ENCODE data around the gene FBXO4.

Gene FBXO4

GRCh38 chr5:41924872-41925554 is at the start of gene FBXO4:
TSS of gene FBXO4 (plus strand) at chr5:41925281. CDS start at chr5:41925310, 29 bp downstream.
- DNase-seq = peak; percentile 96

GRCh38 chr5:41876678-41877077 is 48.4 kb upstream of the FBXO4 start:
- DNase-seq = no peak

- DNase-seq = no peak
Observed at GRCh38 chr5:41877408-41877807, 47.7 kb upstream of the FBXO4 start.

GRCh38 chr5:41878173-41878572 is 46.9 kb upstream of the FBXO4 start:
- no peak for DNase-seq

- DNase-seq = no peak
Observed at GRCh38 chr5:41878643-41879478, 46.2 kb upstream of the FBXO4 start.

- no peak for DNase-seq
Observed at GRCh38 chr5:41882765-41883164, 42.3 kb upstream of the FBXO4 start.

- DNase-seq = peak; percentile 8
Observed at GRCh38 chr5:41883243-41883642, 41.8 kb upstream of the FBXO4 start.

GRCh38 chr5:41883936-41884335 is 41.1 kb upstream of the FBXO4 start:
- no peak for DNase-seq

- no peak for DNase-seq
Observed at GRCh38 chr5:41885286-41885685, 39.8 kb upstream of the FBXO4 start.

GRCh38 chr5:41891066-41891707 is 33.9 kb upstream of the FBXO4 start:
- peak; percentile 75 for DNase-seq

- no peak for DNase-seq
Observed at GRCh38 chr5:41892031-41892430, 33.0 kb upstream of the FBXO4 start.

GRCh38 chr5:41893074-41893851 is 31.8 kb upstream of the FBXO4 start:
- no peak for DNase-seq

GRCh38 chr5:41896230-41896629 is 28.9 kb upstream of the FBXO4 start:
- DNase-seq = no peak

GRCh38 chr5:41903382-41903891 is 21.6 kb upstream of the FBXO4 start:
- no peak for DNase-seq

- DNase-seq = peak; percentile 100
Observed at GRCh38 chr5:41903892-41904799, 20.9 kb upstream of the FBXO4 start, which contains the start of gene RIMOC1. TSS of gene RIMOC1 (plus strand) at chr5:41904344. CDS start at chr5:41904368, 24 bp downstream.

- DNase-seq = no peak
Observed at GRCh38 chr5:41906151-41906550, 18.9 kb upstream of the FBXO4 start.

- no peak for DNase-seq
Observed at GRCh38 chr5:41908374-41909079, 16.6 kb upstream of the FBXO4 start.

- no peak for DNase-seq
Observed at GRCh38 chr5:41918105-41918504, 7.0 kb upstream of the FBXO4 start.

- no peak for DNase-seq
Observed at GRCh38 chr5:41921166-41921565, 3.9 kb upstream of the FBXO4 start.

GRCh38 chr5:41921874-41922273 is 3.2 kb upstream of the FBXO4 start:
- DNase-seq = no peak

GRCh38 chr5:41924526-41924871 is 582 bp upstream of the FBXO4 start:
- DNase-seq = no peak

All from hematopoietic multipotent progenitor cell treated with erythropoietin and hydrocortisone succinate and interleukin-3 and kit ligand, for 4 days (in vitro differentiated cells).